ENCODE measurements around the gene CPSF3. TPM values are rescaled to one million over a fixed set of nuclear protein-coding genes. Genes with fewer than 3 reads are reported as not detected.

Gene CPSF3
- total and polyA plus RNA-seq, 2 of the 8 experiments (the other 6 are each of a cell fraction or from before 2014, with no cell fraction given) = 44.5 to 93.3 TPM

DNA sequence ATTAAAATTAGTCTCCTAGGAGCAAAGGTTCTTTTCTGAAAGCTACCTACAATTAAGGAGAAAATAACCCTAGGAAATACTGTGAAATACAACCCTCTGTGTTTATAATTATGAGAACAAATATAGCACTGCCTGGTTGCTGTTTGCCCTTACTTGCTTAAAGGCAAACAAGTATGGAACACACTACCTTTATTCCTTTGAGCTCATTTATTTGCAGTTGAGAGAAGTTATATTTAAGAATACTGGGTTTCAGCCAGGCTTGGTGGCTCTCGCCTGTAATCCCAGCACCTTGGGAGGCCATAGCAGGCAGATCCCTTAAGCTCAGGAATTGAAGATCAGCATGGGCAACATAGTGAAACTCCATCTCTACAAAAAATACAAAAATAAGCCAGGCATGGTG is 27.8 kb downstream of the CPSF3 start:
- DNase-seq (ENCODE audit: low read depth in 1 of 2, low spot score in 2 of 2) = no peak
- H4K20me1 ChIP-seq (replicated peaks in 1 of 2; ENCODE audit: control insufficient read depth in 1 of 2, insufficient read depth in 2 of 2, low read length in 2 of 2) = no peaks in the 10 kb centered on the region
- no peak overlapping the region for H3K4me3 ChIP-seq (ENCODE audit: extremely low read depth in 1 of 4, insufficient read depth in 2 of 4, low read depth in 3 of 4, low read length in 4 of 4)
- WGBS, 2 experiments (ENCODE audit: extremely low coverage in 1 of 2, insufficient coverage in 1 of 2, insufficient read length in 1 of 2, insufficient replicate concordance in 2 of 2, low coverage in 1 of 2, low lambda C conversion rate in 2 of 2, missing lambda C conversion rate in 1 of 2) = 81% methylated on average over 1 of the region's 1 CpG; no CpG with 5 or more reads in 1 of the 2 experiments
- H4K8ac ChIP-seq (ENCODE audit: extremely low read depth, insufficient read depth, low read length) = no peak overlapping the region
- no peak overlapping the region for H3K4me2 ChIP-seq (ENCODE audit: insufficient read depth in 1 of 2, low read depth in 2 of 2, low read length in 2 of 2)
- no peaks in the 10 kb centered on the region for H3K9me3 ChIP-seq (ENCODE audit: insufficient read depth in 2 of 2, low read depth in 1 of 2, low read length in 1 of 2)
- no peaks in the 10 kb centered on the region for H3K27me3 ChIP-seq (replicated peaks in 1 of 4; ENCODE audit: control insufficient read depth in 3 of 4, extremely low read depth in 1 of 4, insufficient read depth in 3 of 4, low read length in 3 of 4)
- H3K36me3 ChIP-seq (ENCODE audit: control insufficient read depth in 2 of 4, insufficient read depth in 4 of 4, low read length in 3 of 4) = peaks cover 8 to 71% (median 34%) of the 10 kb centered on the region in 4 experiments
- no peak overlapping the region for H4K91ac ChIP-seq (replicated peaks; ENCODE audit: insufficient read length, low read length)
- no peak overlapping the region for H4K5ac ChIP-seq (ENCODE audit: insufficient read length, low read depth, low read length)
- no peak overlapping the region for H2AFZ ChIP-seq (ENCODE audit: low read length)
- ChIA-PET CTCF (ENCODE audit: partially characterized antibody) (no interaction called here), POLR2A (ENCODE audit: partially characterized antibody) (no interaction called here)
- H3K9ac ChIP-seq (replicated peaks in 1 of 4; ENCODE audit: extremely low read depth in 1 of 4, low read depth in 3 of 4, low read length in 3 of 4) = no peak overlapping the region
- no peaks in the 10 kb centered on the region for H3K79me2 ChIP-seq (ENCODE audit: control insufficient read depth in 1 of 2, insufficient read depth in 2 of 2, low read length in 2 of 2)
- H3K18ac ChIP-seq (ENCODE audit: extremely low read depth, low read length) = no peak overlapping the region
- TF ChIP-seq YY1 (IDR thresholded peaks at IDR 0.05; ENCODE audit: low read depth, low read length) = no peak
- TF ChIP-seq, protein P1, sequence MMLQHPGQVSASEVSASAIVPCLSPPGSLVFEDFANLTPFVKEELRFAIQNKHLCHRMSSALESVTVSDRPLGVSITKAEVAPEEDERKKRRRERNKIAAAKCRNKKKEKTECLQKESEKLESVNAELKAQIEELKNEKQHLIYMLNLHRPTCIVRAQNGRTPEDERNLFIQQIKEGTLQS (IDR thresholded peaks at IDR 0.05; ENCODE audit: insufficient read depth, low read depth, low read length) = no peak
- TF ChIP-seq CBX5 (IDR thresholded peaks at IDR 0.05; ENCODE audit: low read depth, low read length) = no peak
- TF ChIP-seq JUND (IDR thresholded peaks at IDR 0.05; ENCODE audit: low read length) = no peak
- no peak for TF ChIP-seq ASH2L (IDR thresholded peaks at IDR 0.05; ENCODE audit: low read length)
- TF ChIP-seq SIRT6 (IDR thresholded peaks at IDR 0.05; ENCODE audit: low read length) = no peak
- no peak overlapping the region for H2BK5ac ChIP-seq (ENCODE audit: low read depth, low read length)
- no peak for FAIRE-seq
- no peak overlapping the region for H2BK120ac ChIP-seq (replicated peaks; ENCODE audit: low read depth, low read length)
- no peaks in the 10 kb centered on the region for H3K23me2 ChIP-seq (ENCODE audit: low read depth, low read length)
- H2AK5ac ChIP-seq (ENCODE audit: low read depth, low read length) = no peak overlapping the region
- no peak overlapping the region for H2BK12ac ChIP-seq (ENCODE audit: low read depth, low read length)
- H2BK15ac ChIP-seq (ENCODE audit: low read length) = no peak overlapping the region
- H3K23ac ChIP-seq (ENCODE audit: insufficient read length) = no peak overlapping the region
- H3K4ac ChIP-seq (replicated peaks; ENCODE audit: insufficient read length, low read depth, low read length) = no peak overlapping the region
- H3K4me1 ChIP-seq (replicated peaks in 1 of 4; ENCODE audit: control insufficient read depth in 3 of 4, insufficient read depth in 4 of 4, low read length in 3 of 4) = no peaks in the 10 kb centered on the region
- H3K79me1 ChIP-seq (ENCODE audit: low read depth, low read length) = no peaks in the 10 kb centered on the region
- no peak overlapping the region for H3K56ac ChIP-seq (replicated peaks; ENCODE audit: insufficient read length, low read depth, low read length)
- H3K14ac ChIP-seq (ENCODE audit: insufficient read length) = no peak overlapping the region
- no peak overlapping the region for H2BK20ac ChIP-seq (ENCODE audit: low read length)
- H3K27ac ChIP-seq (ENCODE audit: low read depth, low read length) = no peak overlapping the region
